ENCODE results near the gene SLC12A6.

SLC12A6 gene

DNA sequence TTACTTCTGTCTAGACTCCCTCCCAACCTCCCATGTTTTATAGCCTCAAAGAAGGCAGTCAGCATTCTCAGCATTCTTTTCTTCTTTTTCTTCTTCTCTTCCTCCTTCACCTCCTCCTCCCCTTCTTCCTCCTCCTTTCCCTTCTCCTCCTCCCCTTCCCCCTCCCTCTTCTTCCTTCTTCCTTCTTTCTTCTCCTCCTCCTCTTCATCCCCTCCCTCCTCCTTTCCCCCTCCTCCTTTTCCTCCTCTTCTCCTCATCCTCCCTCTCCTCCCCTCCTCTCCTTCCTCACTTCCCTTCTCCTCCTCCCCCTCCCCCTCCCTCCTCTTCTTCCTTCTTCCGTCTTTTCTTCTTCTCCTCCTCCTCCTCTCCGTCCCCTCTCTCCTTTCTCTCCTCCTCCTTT, 33.1 kb upstream of the SLC12A6 start:
- Mint-ChIP-seq H3K27me3 (ENCODE audit: low read depth) (no peaks in the 10 kb centered on the region), H3K4me1 (peaks cover 21% of the 10 kb centered on the region), H3K4me3 (peak overlapping the region in 2 of 3 experiments; percentile 33 to 45), H3K27ac (peak overlapping the region in 1 of 3 experiments; percentile 27), H3K36me3 (ENCODE audit: low read depth) (no peaks in the 10 kb centered on the region), H3K9me3 (no peaks in the 10 kb centered on the region)
- TF ChIP-seq, protein P1, sequence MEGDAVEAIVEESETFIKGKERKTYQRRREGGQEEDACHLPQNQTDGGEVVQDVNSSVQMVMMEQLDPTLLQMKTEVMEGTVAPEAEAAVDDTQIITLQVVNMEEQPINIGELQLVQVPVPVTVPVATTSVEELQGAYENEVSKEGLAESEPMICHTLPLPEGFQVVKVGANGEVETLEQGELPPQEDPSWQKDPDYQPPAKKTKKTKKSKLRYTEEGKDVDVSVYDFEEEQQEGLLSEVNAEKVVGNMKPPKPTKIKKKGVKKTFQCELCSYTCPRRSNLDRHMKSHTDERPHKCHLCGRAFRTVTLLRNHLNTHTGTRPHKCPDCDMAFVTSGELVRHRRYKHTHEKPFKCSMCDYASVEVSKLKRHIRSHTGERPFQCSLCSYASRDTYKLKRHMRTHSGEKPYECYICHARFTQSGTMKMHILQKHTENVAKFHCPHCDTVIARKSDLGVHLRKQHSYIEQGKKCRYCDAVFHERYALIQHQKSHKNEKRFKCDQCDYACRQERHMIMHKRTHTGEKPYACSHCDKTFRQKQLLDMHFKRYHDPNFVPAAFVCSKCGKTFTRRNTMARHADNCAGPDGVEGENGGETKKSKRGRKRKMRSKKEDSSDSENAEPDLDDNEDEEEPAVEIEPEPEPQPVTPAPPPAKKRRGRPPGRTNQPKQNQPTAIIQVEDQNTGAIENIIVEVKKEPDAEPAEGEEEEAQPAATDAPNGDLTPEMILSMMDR (IDR thresholded peaks at IDR 0.05; ENCODE audit: unreplicated experiment in 3 of 3): no peak

DNA sequence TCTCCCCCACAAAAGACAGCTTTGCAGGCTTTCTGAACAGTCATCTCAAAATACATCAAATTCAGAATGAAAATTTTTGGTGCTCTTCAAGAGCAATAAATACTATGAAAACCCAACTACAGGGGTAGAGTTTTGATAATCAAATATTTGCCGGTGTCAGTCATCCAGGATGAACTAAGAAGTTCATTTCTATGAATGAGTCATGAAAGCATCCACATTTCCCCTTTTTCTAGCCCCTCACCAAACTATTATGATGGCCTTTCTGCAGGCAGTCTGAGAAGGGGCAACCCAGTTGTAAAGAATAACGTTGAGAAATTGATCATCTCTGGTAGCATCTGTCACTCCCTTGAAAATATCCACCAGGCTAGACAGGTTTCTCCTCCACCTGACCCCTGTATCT, 32.5 kb upstream of the SLC12A6 start:
- Mint-ChIP-seq H3K27me3 (ENCODE audit: low read depth) (no peaks in the 10 kb centered on the region), H3K36me3 (ENCODE audit: low read depth) (no peaks in the 10 kb centered on the region), H3K27ac (peak overlapping the region in 1 of 3 experiments; percentile 27), H3K9me3 (no peaks in the 10 kb centered on the region), H3K4me3 (peak overlapping the region; percentile 33 to 54 (median 45)), H3K4me1 (peaks cover 25% of the 10 kb centered on the region)
- TF ChIP-seq, protein P1 (IDR thresholded peaks at IDR 0.05; ENCODE audit: unreplicated experiment in 3 of 3): no peak

DNA sequence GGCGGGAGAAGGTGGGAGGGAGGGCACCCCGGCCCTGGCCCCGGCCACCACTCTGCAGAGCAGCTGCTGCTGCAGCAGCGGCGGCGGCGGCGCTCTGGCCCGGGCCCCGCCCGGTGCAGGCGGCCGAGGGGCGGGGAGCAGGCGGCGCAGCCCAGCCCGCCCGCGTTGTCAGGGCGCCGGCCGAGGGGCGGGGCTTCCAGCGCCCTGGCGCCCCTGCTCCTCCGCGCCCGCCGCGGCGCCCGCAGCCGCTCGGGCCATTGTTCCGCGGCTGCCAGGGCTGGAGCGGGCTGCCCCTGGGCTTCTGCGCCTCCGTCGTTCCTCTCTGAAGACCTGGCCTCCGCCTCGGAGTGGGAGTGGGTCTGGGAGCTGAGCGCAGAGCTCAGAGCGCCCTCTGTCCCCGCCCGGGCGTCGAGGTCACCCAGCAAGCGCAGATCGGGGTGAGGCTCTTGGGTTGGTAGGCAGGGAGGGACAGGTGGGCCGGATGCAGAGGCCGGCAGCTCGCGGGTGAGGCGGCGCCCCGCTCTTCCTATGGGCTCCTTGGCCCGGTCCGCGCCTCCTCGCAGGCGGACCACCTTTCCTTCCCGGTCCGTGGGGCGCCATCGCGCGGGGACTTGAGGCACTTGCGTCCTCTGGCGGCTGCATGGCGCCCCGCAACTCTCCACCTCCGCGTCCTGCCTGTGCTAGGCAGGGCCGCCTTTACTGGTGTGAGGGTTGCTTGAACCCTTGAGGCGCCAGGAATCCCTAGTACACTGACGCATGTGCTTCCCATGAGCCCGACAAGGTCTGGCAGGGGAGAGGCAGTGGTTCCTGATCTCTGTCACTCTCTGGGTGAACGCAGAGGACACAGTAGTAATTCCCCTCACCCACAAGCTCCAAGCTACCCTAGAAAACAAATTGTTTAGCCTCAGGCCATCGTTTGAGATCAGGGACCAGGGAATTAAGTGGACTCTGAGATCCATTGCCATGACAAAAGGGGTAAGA, 29.8 kb upstream of the SLC12A6 start, which contains the start of gene LPCAT4:
LPCAT4 (minus strand) TSS at position 96 of the 981 bp plus-strand sequence. CDS start 96 bp downstream, outside the sequence.
- Mint-ChIP-seq H3K4me1 (peaks cover 25% of the 10 kb centered on the region), H3K9me3 (no peaks in the 10 kb centered on the region), H3K4me3 (peak within 1 kb of the TSS; percentile 93 to 97 (median 97)), H3K27me3 (ENCODE audit: low read depth) (no peaks in the 10 kb centered on the region), H3K36me3 (ENCODE audit: low read depth) (peaks cover 8% of the 10 kb centered on the region), H3K27ac (peak within 1 kb of the TSS; percentile 89 to 97 (median 97))
- TF ChIP-seq, protein P1 (IDR thresholded peaks at IDR 0.05; ENCODE audit: unreplicated experiment in 3 of 3): peak; percentile 94 to 99 (median 98)

DNA sequence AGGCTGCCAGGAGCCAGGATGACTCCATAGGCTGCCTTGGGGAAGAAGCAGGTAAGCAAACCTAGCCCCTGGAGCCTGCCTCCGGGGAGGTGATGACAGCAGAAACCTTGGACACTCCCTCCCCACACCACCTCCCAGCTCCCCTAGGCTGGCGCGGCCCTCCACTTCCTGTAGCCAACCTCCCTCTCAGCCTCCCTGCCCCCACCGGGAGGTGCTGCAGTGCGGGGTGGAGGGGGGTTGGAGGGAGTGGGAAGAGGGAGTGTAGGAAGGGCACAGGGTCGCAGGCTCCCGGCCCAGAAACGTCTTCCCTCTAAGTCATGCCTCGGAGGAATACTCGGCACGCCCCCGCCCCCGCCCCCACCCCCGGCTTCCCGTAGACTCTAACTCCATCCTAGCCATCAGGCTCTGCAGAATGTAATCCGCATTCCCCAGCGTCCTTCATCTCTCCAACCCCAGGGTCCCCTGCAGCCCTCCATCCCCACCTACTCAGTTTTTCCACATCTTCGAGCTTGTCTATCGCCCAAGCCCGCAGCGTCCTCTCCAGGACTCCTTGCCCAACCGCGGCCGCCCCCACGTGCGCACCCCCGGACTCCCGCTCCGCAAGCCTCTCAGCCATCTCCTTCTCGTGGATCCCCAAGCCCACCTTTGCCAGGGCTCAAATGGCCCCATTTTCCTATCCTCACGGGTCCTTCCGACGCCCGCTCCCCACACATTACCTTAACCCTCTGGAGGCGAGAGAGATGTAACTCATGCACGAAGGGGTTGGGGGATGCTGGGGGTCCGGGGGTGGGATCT, 28.9 kb upstream of the SLC12A6 start:
- peak overlapping the region; percentile 87 to 97 (median 97) for H3K4me3 Mint-ChIP-seq
- H3K36me3 Mint-ChIP-seq (ENCODE audit: low read depth): peaks cover 15% of the 10 kb centered on the region

DNA sequence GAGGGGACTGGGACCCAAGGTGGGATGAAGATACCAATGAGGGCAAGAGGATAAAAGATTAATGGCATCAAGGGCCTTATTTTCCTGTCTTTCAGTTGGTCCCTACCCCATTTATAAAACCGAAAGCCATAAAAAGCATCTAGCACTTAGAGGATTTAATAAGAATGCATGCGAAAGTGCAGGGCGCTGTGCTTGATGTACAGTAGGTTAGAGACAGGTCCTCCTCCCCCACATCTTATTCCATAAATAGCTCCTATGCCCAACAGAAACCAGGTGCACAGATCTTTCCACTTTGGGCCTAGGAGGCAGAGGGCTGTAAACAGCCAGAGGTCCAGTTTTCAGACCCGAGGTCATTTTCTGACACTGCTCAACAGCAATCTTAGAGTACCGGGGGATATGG, 28.3 kb upstream of the SLC12A6 start:
- peaks cover 19% of the 10 kb centered on the region for H3K36me3 Mint-ChIP-seq (ENCODE audit: low read depth)
- no peaks in the 10 kb centered on the region for H3K9me3 Mint-ChIP-seq
- TF ChIP-seq, protein P1 (IDR thresholded peaks at IDR 0.05; ENCODE audit: unreplicated experiment in 3 of 3): no peak
- H3K27ac Mint-ChIP-seq: peak overlapping the region; percentile 73 to 93 (median 89)
- no peaks in the 10 kb centered on the region for H3K27me3 Mint-ChIP-seq (ENCODE audit: low read depth)
- H3K4me1 Mint-ChIP-seq: peaks cover 25% of the 10 kb centered on the region
- H3K4me3 Mint-ChIP-seq: peak overlapping the region; percentile 87 to 97 (median 97)

More for the DNA sequence above, 28.9 kb upstream of the SLC12A6 start:
- TF ChIP-seq, protein P1 (IDR thresholded peaks at IDR 0.05; ENCODE audit: unreplicated experiment in 3 of 3): no peak
- Mint-ChIP-seq H3K4me1 (peaks cover 25% of the 10 kb centered on the region), H3K27ac (peak overlapping the region; percentile 83 to 93 (median 89)), H3K9me3 (no peaks in the 10 kb centered on the region), H3K27me3 (ENCODE audit: low read depth) (no peaks in the 10 kb centered on the region)
